ENCODE data around the gene KLK13. TPM values are rescaled to one million over a fixed set of nuclear protein-coding genes. Genes with fewer than 3 reads are reported as not detected.

Gene KLK13
- polyA plus RNA-seq, 3 donors = not detected

GRCh38 chr19:51079481-51080110, 14.7 kb upstream of the KLK13 start:
- no peaks in the 10 kb centered on the region for H3K79me2 ChIP-seq (ENCODE audit: insufficient read depth, low read length)
- no peaks in the 10 kb centered on the region for H3K36me3 ChIP-seq (replicated peaks in 1 of 2; ENCODE audit: control insufficient read depth in 1 of 2, insufficient read depth in 2 of 2, low read length in 2 of 2)
- H3K4me1 ChIP-seq (ENCODE audit: control insufficient read depth in 1 of 2, insufficient read depth in 2 of 2, low read length in 2 of 2) = no peaks in the 10 kb centered on the region
- H3K27me3 ChIP-seq (ENCODE audit: control insufficient read depth in 2 of 2, insufficient read depth in 2 of 2, low read length in 2 of 2) = no peaks in the 10 kb centered on the region
- no peaks in the 10 kb centered on the region for H4K20me1 ChIP-seq (ENCODE audit: insufficient read depth, low read length)
- intact Hi-C loops (cut with micrococcal nuclease) = no loop called here
- TF ChIP-seq CTCF (IDR thresholded peaks at IDR 0.05) = no peak
- no peak overlapping the region for H3K27ac ChIP-seq (ENCODE audit: low read depth in 1 of 2, low read length in 2 of 2)
- Mint-ChIP-seq H3K4me1 (no peaks in the 10 kb centered on the region), H3K27ac (no peak overlapping the region), H3K27me3 (ENCODE audit: low read depth in 3 of 3) (peaks cover 10 to 30% (median 21%) of the 10 kb centered on the region in 3 donors), H3K9me3 (peaks cover 0 to 3% (median under 1%) of the 10 kb centered on the region in 7 donors), H3K36me3 (no peaks in the 10 kb centered on the region), H3K4me3 (no peak overlapping the region)
- 96% methylated on average over 24 of the region's 27 CpGs for WGBS (ENCODE audit: insufficient coverage)
- no peak overlapping the region for H3K4me3 ChIP-seq (replicated peaks in 1 of 3; ENCODE audit: low read depth in 2 of 3, low read length in 3 of 3)
- H3K4me2 ChIP-seq (replicated peaks; ENCODE audit: extremely low read depth, low read length, poor library complexity, severe bottlenecking) = no peak overlapping the region
- H2AFZ ChIP-seq (ENCODE audit: insufficient read depth, low read depth, low read length, poor library complexity, severe bottlenecking) = no peak overlapping the region
- no peaks in the 10 kb centered on the region for H3K9me3 ChIP-seq (replicated peaks in 1 of 2; ENCODE audit: control insufficient read depth in 1 of 2, insufficient read depth in 1 of 2, low read length in 2 of 2)
- no peak for DNase-seq
- H3K9ac ChIP-seq (ENCODE audit: insufficient read depth, low read length, poor library complexity, severe bottlenecking) = no peak overlapping the region

GRCh38 chr19:51078731-51079130, 13.8 kb upstream of the KLK13 start:
- peaks cover 10 to 33% (median 20%) of the 10 kb centered on the region in 3 donors for H3K27me3 Mint-ChIP-seq (ENCODE audit: low read depth in 3 of 3)
- Histone ChIP-seq H2AFZ (ENCODE audit: insufficient read depth, low read depth, low read length, poor library complexity, severe bottlenecking) (no peak overlapping the region), H3K36me3 (replicated peaks in 1 of 2; ENCODE audit: control insufficient read depth in 1 of 2, insufficient read depth in 2 of 2, low read length in 2 of 2) (no peaks in the 10 kb centered on the region), H3K4me1 (ENCODE audit: control insufficient read depth in 1 of 2, insufficient read depth in 2 of 2, low read length in 2 of 2) (no peaks in the 10 kb centered on the region), H3K9ac (ENCODE audit: insufficient read depth, low read length, poor library complexity, severe bottlenecking) (no peak overlapping the region), H3K4me2 (replicated peaks; ENCODE audit: extremely low read depth, low read length, poor library complexity, severe bottlenecking) (no peak overlapping the region), H3K27ac (ENCODE audit: low read depth in 1 of 2, low read length in 2 of 2) (no peak overlapping the region), H3K9me3 (replicated peaks in 1 of 2; ENCODE audit: control insufficient read depth in 1 of 2, insufficient read depth in 1 of 2, low read length in 2 of 2) (peaks cover 0 to 5% of the 10 kb centered on the region in 2 donors), H3K27me3 (ENCODE audit: control insufficient read depth in 2 of 2, insufficient read depth in 2 of 2, low read length in 2 of 2) (no peaks in the 10 kb centered on the region), H3K4me3 (replicated peaks in 1 of 3; ENCODE audit: low read depth in 2 of 3, low read length in 3 of 3) (no peak overlapping the region), H4K20me1 (ENCODE audit: insufficient read depth, low read length) (no peaks in the 10 kb centered on the region), H3K79me2 (ENCODE audit: insufficient read depth, low read length) (no peaks in the 10 kb centered on the region)
- 100% methylated on average over 1 of the region's 6 CpGs for WGBS (ENCODE audit: insufficient coverage)
- no peak for TF ChIP-seq CTCF (IDR thresholded peaks at IDR 0.05)
- DNase-seq = no peak
- no peak overlapping the region for H3K4me3 Mint-ChIP-seq
- H3K27ac Mint-ChIP-seq = no peak overlapping the region
- H3K4me1 Mint-ChIP-seq = no peaks in the 10 kb centered on the region
- H3K36me3 Mint-ChIP-seq = no peaks in the 10 kb centered on the region
- H3K9me3 Mint-ChIP-seq = peaks cover 0 to 8% (median 4%) of the 10 kb centered on the region in 7 donors
- intact Hi-C loops (cut with micrococcal nuclease) = no loop called here
